Fibroblast of skin of left quadriceps (primary cell): ENCODE results near the gene LIMS2.

ENCODE experiments used
- DNase-seq, 2 experiments: peaks; one replicate each; pipeline ENCODE4 v3.0.0-alpha.2; 2013; ENCODE audit warnings: low read depth in 2 of 2

Gene LIMS2

DNA sequence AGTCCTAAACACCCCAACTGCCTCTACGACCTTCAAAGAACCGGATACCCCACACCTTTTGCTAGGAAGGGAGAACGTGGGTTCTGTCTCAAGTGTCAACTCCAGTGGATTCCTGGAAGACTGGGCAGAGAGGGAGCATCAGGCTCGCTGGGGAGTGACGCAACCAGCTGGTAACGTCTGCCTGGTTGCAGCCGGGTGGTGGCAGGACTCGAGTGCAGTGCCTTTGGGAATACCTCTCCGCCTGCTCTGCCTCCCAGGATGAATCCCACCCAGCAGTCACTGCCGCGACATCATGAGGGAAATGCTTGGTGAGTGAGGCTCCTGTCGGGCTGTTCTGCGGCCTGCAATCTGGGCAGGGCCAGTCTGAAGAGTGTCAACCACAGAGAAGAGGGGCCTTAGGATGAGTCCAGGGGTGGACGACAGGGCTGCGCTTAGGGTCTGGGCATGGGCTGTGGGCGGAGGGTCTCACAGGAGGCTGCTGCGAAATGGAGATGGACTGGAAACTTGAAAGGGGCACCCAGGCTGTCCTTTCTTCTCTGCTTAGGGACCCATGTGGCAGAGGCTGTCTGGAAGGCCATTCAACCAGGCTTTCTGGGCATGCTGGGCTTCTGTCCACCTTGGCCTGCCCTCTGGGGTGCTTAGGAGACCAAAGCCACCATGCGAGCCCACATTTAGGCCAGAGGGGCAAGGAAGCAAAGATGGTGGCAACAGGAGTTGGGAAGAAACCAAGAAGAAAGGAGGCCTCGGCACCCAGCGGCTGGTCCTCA, 16.5 kb downstream of the LIMS2 start:
- no peak for DNase-seq

DNA sequence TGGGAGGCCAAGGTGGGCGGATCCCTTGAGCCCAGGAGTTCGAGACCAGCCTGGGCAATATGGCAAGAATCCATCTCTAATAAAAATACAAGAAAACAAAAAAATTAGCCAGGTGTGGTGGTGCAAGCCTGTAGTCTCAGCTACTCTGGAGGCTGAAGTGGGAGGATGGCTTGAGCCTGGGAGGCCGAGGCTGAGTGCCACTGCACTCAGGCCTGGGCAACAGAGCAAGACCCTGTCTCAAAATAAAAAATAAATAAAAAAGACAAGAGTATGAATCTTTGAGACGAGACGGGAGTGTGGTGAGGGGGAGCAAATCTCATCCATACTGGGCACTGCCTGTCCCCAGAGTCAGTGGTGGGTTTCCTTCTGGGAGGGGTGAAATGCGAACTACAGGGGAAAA, 17.2 kb downstream of the LIMS2 start:
- no peak for DNase-seq

DNA sequence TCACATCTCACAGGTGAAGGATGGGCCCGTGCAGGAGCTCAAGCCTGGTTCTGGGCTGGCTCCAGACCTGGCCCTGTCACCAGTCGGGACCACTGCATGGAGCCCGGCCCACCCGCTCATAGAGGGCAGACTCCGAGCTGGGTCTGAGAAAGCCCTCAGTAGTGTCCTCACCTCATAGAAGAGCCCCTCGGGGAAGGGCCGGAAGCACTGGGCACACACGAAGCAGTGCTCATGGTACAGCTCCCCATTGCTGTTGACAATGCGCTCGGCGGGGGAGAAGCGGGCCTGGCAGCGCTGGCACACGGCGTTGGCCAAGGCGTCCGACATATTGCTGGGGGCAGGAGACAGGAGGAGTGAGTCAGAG, 18.1 kb downstream of the LIMS2 start:
- no peak for DNase-seq

DNA sequence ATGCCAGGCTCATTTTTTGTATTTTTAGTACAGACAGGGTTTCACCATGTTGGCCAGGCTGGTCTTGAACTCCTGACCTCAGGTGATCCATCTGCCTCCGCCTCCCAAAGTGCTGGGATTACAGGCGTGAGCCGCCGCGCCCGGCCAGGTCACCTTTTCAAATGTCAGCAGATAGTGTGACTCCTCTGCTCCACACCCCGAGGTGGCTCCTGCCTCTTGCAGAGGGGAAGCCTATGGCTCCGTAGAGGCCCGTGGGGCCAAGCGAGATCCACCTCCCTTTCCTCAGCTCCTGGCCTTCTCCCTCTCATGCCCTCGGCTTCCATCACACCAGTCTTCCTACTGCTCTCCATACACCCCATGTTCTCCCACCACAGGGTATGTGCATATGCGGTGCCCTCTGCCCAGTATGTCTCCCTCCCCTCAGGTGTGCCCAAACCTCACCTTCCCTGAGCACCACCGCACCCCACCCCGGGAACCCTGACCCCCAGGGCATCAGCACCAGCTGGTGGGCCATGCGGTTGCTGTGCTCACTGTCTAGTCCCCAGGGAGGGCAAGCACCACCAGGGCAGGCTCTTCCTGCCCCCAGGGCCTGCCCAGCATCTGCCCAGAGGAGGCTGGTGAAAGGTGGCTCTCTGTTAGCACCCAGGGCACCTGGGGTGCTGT, 18.6 kb downstream of the LIMS2 start:
- no peak for DNase-seq

DNA sequence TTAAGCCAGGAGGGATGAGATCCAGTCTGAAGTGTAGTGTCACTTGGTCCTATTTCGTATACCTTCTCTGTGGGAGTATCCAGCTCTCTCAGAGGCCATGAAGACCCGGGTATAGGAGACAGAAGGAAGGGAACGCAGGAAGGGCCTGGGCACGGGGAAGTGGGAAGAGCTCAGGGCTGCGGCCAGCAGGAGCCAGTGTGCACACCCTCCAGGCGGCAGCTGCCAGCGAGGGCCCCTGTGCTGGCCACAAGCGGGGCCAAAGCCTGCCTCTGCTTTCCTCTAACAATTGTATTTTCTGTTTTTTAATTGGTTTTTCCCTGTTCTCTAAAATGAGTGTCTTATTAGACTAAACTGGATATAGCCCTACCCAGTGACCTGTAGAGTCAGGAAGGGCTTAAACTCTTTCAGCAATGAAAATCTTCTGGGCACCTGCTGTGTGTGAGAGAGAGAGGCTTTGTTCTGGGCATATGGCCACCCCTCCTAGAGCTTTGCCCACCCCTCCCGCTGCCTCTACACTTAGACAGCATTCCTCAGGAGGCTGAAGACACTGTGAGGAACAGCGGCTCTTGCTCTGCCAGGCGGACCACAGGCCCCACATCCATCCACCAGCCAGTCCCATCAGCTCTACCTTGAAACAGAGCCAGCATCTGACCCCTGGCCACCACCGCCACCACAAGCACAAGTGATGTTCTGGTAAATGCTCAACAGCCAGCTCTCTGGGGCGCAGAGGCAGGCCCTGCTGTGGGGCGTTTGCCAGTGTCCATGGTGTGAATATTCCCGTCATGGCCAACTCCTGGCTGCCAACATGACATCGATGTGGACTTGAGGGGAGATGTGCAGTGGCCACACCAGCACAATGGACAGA, 19.9 kb downstream of the LIMS2 start:
- DNase-seq: no peak

DNA sequence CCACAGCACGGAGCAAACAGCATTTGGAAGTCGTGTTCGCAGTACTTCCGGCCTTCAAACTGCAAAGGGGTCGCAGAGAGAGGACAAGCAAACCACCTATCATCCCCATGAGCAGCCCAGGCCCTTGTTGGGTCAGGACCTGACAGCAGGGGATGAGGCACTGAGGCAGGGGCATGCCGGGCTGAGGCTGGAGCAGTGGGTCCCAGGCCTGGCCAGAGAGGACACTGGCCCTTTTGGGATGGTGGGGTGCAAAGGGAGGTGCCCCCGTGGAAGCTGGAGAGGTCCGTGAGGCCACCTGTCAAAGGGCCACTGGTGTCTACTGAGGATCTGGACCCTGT, 20.5 kb downstream of the LIMS2 start:
- no peak for DNase-seq

DNA sequence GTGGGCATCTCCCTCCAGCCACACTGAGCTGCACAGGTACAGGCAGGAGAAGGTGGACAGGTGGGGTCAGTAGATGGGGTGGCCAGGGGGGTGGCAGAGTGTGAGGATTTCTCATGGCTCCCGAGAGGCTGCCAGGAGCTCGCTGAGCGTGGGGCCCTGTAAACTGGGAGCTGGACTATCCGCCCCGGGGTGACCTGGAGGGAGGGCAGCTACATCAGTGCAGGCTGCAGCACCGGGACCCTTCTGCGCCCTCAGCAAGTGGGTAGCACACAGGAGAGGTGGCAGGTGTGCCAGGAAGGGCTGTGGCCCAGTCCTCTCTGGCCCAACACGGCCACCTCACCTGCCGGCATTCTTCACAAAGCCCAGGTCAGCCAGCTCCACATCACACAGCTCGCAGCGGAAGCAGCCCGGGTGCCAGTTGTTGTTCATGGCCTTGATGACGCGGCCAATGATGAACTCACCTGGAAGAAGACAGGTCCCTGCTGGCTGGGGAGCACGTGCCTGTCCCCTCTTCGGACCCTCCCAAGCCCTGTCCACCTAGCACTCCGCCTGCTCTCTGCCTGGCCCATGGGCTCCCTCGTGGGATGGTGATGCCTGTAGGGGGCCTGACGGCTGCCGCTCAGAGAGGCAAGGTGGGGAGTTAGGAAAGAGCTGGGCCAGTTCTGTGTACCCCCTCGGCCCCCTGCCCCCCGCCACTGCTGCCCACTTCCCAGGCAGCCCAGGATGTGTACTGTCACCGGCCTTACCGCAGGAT, 21.1 kb downstream of the LIMS2 start:
- no peak for DNase-seq

DNA sequence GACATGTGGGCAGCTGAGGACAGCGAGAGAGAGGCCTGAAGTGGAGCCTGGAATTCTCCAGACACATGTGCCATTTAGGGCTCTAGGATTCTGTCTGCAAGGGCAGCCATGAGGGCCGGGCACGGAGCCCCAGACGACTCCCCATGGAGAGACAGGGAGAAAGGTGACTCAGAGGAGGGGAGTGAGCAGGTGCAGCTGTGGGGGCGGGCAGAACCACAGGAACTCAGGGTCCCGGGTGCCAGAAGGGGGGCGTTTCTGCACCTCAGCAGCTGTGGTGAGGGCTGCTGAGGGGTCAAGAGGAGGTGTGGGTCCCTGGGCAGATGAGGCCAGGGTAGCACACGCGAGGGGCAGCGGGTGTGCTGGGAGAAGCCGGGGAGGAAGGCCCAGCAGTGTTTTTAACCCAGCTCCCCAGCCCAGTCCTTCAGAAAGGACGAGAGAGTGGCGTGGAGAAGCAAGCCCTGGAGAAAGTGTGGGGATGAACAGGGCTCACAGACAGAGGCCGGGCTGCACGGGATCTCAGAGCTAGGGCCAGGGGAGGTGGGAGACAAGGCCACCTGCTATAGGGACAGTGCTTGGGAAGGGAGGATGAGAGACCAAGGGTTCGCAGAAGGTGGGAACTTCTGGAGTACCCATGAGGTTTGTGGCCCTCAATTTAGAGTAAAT, 21.8 kb downstream of the LIMS2 start:
- DNase-seq: no peak

DNA sequence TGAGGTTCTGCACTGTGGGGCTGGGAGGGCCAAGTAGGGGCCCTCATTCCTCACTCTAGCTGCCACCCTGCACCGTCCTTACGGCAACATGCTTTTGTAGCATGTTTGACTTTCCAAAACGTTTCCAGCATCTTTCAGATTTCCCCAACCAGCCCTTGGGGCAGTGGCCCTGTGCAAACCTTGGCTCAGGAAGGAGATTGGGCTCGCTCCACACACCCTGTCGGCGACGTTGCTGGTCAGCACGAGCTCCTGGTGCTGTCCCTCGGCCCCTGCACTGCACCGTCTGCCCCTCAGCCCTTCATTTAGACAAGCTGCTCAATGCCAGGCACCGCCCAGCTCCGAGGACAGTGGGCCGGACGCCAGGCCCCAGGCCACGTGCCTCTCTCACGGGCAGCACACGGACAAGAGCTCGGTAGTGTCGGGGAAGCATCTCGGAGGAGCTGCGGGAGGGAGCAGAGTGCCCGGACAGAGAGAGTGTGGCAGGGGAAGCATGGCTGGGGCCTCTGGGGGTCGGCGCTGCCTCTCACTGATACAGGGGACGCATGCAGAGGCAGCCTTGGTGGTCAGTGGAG, 22.5 kb downstream of the LIMS2 start:
- no peak for DNase-seq

DNA sequence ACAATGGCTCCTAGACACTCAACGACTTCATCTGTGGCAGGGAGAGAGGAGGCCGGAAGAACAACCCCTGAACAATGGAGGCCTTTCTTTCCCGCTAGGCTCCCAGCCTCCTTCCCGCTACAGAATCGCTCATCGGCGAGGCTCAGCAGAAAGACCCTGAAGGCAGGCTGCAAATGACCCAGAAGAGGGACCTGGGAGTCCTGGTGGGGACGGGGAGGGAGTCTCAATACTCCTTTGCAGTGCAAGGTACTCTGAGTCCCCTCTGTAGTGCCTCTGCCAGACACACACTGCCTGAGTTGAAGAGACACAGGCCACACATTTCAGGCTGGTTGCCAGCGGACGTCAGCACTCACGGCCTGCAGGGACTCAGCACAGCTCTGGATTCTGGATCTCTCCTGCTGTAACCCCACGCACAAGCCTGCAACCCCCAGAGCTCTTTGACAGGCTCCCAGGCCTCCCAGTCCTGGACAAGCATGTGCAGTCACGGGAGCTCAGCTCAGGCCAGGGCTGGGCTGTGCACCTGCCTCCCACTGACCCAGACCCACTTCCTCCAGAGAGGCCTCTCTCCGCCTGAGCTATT, 23.3 kb downstream of the LIMS2 start:
- no peak for DNase-seq

DNA sequence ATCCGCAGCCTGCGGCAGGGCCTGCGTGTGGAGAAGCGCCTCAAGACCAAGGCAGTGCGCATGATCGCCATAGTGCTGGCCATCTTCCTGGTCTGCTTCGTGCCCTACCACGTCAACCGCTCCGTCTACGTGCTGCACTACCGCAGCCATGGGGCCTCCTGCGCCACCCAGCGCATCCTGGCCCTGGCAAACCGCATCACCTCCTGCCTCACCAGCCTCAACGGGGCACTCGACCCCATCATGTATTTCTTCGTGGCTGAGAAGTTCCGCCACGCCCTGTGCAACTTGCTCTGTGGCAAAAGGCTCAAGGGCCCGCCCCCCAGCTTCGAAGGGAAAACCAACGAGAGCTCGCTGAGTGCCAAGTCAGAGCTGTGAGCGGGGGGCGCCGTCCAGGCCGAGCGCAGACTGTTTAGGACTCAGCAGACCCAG, 23.9 kb downstream of the LIMS2 start:
- no peak for DNase-seq

DNA sequence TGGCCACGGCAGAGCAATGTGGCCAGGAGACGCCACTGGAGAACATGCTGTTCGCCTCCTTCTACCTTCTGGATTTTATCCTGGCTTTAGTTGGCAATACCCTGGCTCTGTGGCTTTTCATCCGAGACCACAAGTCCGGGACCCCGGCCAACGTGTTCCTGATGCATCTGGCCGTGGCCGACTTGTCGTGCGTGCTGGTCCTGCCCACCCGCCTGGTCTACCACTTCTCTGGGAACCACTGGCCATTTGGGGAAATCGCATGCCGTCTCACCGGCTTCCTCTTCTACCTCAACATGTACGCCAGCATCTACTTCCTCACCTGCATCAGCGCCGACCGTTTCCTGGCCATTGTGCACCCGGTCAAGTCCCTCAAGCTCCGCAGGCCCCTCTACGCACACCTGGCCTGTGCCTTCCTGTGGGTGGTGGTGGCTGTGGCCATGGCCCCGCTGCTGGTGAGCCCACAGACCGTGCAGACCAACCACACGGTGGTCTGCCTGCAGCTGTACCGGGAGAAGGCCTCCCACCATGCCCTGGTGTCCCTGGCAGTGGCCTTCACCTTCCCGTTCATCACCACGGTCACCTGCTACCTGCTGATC, 24.4 kb downstream of the LIMS2 start:
- no peak for DNase-seq

DNA sequence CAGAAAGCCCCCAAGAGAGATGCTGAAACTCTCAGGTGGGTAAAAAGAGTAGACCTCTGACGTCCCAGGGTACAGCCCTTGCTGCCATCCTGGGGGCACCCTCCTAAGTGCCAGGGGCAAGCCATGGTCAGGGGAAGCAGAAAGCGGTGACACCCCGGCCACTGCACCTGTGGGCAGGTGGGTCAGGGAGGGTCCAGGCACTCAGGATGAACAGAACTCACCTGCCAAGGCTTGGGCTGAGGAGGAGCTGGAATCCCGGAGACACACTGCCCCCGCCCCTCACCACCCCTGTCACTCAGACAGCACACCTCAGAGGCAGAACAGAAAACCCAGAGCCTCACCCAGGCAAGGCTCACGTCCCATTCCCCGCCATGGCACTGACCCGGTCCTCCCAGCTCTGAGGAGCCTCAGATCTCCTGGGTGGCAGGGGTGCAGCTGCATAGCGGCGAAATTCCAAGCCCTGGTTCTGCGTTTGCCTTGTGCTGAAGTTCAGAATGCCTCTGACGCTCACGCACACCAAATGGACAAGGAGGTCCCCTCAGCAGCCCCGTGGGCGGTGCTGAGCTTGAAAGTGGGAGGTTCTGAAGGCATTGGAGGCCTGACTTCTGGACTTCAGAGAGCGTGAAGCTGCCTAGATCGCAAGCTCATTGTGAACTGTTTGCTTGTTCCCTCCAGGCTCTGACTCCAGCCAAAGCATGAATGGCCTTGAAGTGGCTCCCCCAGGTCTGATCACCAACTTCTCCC, 25.1 kb downstream of the LIMS2 start:
- DNase-seq: no peak

DNA sequence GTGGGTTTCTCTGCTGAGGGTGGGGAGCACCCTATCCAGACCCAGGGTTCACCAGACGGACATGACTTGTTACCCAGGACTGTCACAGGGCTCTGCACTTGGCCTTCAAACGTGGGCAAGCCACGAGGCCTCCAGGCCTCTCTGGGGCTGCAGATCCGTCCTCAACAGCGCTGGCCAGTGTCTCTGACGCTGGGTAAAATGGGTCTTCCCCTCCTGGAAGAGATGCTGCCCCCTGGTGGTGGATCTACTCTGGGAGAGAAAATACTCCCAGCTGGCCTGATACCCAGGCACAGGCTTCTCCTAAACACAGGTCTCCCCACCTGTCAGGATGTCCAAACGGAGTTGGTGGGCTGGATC, 25.7 kb downstream of the LIMS2 start:
- peak; percentile 56 to 57 for DNase-seq

DNA sequence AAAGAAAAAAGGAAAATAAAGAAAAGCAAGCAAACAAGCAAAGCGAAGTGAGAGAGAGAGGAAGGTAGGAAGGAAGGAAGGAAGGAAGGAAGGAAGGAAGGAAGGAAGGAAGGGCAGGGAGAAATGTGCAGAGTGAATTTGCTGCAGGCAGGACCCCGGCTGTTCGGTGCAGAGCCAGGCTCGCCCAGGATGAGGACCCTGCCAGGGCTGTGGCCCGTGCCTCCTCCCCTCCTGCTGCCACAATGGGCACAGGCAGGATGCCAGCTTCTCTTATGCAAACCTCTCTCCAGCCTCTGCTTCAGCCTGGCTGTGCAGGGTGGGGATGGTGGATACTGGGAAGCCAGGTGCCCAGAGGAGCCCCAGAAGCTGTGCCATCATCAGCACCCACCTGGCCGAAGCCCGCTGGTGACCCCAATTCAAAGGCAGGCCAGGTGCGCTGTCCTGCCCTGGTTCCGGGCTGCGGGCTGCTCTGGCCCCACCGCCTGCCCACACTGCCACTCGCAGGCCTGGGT, 26.2 kb downstream of the LIMS2 start:
- no peak for DNase-seq

DNA sequence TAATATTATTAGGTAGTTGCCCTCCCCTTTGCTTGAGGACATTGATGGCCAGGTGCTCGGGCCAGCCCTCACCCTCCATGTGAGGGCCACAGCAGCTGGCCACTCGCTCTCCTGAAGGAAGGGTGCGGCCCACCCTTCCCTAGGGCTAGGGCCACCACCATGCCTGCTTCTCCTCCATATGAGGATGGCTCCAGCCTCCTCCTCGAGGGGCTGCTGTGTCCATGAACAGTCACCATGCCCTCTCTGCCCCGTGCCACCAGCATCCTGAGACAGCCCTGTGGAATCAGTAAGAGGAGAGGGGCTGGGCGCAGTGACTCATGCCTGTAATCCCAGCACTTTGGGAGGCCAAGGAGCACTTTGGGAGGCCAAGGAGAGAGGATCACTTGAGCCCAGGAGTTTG, 27.0 kb downstream of the LIMS2 start:
- DNase-seq: no peak

DNA sequence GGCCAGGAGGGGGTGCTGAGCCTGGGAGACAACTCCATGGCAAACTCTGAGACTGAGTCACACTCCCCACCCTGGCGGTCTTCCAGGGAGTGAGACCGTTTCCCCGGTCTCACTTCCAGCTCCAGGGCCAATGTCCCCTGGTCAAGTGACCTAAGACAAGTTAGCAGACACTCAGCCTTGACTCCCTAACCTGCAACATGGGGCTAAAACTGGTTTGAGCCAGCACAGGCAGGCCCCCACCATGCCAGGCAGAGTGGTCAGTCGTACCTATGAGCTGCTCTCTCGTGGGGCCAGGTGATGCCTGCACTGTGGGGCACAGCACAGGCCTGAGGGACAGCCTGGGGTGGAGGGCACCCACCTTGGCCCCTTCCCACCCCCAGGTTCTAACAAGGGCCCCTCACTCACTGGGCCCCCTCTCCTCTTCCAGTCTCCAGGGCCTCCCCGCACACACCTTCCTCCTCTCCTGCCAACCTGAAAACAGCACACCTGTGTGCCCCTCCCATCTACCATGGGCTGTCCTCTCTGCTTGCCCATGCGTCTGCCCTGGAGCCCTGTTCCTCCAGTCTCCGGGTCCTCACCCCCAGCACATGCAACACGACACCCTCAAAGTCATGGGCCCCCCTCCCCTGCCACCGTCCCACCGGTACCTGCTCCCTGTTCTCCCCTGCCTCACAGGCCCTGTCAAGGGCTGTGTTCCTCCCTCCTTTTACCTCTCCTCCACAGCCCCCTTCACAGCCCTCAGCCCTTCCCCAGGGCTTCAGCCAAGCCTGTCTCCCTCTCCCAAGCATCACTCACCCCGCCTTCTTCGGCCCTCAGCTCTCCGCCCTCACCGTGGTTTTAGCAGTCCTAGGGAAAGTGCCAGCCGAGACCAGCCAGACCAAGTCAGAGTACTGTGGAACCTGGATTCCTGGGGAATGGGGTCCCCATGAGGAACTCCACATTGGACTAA, 27.8 kb downstream of the LIMS2 start:
- DNase-seq: no peak

DNA sequence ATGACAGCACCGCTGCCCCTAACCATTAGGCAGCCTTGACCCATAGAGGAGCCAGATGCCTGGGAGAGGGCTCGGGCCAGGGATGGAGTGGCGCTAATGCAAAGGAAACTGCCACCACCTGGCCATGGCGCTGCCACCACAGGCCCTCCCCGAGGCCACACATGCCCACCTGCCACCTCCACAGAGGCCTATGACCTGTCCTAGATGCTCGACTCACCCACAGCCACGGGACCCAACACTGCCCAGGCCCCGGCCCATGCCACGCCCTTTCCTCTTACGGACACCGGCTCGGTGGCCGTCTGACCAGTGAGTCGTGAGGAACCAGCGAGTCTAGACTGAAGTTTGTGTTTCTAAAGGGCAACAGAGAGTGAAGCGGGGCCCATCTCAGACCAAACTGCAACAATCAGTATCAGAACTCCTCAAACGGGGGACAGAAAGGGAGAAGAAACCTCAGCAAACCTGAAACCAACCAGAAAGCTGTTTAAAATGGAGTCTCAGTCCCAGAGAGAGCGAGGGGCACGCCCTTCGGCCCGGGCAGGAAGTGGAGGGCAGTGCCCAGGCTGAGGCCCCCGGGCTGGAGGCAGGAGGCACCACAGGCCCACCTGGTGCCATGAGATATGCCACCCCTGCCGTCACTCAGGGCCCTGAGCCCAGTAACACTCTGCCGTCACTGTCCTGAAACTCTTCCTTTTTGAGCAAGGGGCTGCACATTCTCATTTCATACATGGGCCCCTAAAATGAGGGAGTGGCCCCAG, 28.7 kb downstream of the LIMS2 start:
- DNase-seq: no peak
